K562 (cell line): ENCODE measurements around the gene SPTSSA.

Experiments
- ATF1 ChIP-seq, 2 experiments: fragments of 450-650 bp in 1 of 2; IDR thresholded peaks; 2 replicates each; pipeline ENCODE4 v1.6.1; 2016; ENCODE audit warnings: missing compliant biosample characterization in 1 of 2, missing genetic modification characterization in 1 of 2
- BMI1 ChIP-seq: fragments of 150-350 bp; IDR thresholded peaks from 2 replicates; pipeline ENCODE4 v1.6.1; 2014; ENCODE audit warnings: low read length
- BRF1 ChIP-seq: IDR thresholded peaks from 3 replicates; pipeline ENCODE4 v1.6.1; 2011; ENCODE audit warnings: borderline replicate concordance, mild to moderate bottlenecking; ENCODE audit not compliant: insufficient read length; ENCODE audit errors: extremely low read depth
- CHD2 ChIP-seq: IDR thresholded peaks from 2 replicates; pipeline ENCODE4 v1.6.1; 2011; ENCODE audit warnings: low read depth, low read length
- FOXA1 ChIP-seq: fragments of 450-650 bp; IDR thresholded peaks from 2 replicates; pipeline ENCODE4 v1.6.1; 2016; ENCODE audit warnings: mild to moderate bottlenecking, borderline replicate concordance
- JUNB ChIP-seq: fragments of 450-650 bp; formaldehyde crosslinking; conservative IDR thresholded peaks from 2 replicates; pipeline ENCODE4 v1.4.0; 2020; ENCODE audit warnings: mild to moderate bottlenecking
- TF ChIP-seq, protein P1 (sequence below): fragments of 200-800 bp; sonication (Bioruptor generic); IDR thresholded peaks from 2 replicates; pipeline ENCODE4 v1.6.1; 2017; ENCODE audit warnings: missing genetic modification characterization, missing compliant biosample characterization
- TF ChIP-seq, protein P2 (sequence below): sonication (generic); formaldehyde crosslinking; IDR thresholded peaks from 2 replicates; pipeline ENCODE4 v1.9.0; 2022; ENCODE audit warnings: mild to moderate bottlenecking, missing genetic modification reagents

DNA sequence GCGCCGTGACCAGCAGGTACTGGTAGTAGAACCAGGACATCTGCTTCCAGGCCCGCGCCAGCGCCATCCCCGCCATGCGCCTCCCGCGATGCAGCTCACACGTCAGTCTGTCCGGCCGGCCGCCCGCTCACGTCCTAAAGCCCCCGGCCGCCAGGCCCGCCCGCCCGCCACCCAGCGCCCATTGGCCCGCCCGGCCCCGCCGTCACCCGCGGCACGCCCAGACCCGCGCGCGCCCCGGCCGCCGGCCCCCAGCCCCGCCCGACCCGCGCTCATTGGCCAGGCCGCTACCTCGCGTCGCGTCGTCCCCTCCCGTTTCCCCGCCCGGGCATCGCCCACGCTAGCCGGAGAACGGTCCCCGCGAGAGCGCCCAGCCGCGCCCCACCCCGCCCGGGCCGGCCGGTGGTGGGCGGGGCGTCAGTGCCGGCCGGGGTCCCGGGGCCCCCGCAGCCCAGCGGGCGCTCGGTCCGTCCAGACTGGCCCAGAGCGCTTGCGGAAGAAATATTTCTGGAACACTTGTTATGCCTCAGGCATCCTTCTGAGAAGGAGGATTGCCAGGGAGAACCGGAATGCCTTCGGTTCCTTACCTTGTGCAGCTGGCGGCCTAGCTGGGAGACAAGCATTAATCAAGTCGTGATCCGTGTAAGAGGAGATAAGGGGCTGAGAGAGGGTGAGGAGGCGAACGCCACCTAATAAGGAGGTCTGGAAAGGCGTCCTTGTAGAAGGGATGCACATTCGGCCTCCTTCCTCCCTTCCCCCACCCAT, at the start of gene SPTSSA:
- no peak for TF ChIP-seq BRF1
- peak; percentile 89 for TF ChIP-seq CHD2
- TF ChIP-seq ATF1 (CRISPR knock-in tag; IDR thresholded peaks at IDR 0.05) = no peak
- 0 out of 2 replicates have a peak, but pooled peaks have one; percentile 17 for TF ChIP-seq ATF1 (tag; IDR thresholded peaks at IDR 0.05)
- TF ChIP-seq, protein P1, sequence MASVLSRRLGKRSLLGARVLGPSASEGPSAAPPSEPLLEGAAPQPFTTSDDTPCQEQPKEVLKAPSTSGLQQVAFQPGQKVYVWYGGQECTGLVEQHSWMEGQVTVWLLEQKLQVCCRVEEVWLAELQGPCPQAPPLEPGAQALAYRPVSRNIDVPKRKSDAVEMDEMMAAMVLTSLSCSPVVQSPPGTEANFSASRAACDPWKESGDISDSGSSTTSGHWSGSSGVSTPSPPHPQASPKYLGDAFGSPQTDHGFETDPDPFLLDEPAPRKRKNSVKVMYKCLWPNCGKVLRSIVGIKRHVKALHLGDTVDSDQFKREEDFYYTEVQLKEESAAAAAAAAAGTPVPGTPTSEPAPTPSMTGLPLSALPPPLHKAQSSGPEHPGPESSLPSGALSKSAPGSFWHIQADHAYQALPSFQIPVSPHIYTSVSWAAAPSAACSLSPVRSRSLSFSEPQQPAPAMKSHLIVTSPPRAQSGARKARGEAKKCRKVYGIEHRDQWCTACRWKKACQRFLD (CRISPR knock-in tag) = 0 out of 2 replicates have a peak, but pooled peaks have one; percentile 23
- TF ChIP-seq FOXA1 = no peak
- no peak for TF ChIP-seq BMI1
- TF ChIP-seq, protein P2, sequence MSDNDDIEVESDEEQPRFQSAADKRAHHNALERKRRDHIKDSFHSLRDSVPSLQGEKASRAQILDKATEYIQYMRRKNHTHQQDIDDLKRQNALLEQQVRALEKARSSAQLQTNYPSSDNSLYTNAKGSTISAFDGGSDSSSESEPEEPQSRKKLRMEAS (CRISPR knock-in tag) = no peak; the same call in 1 of the 2 replicates
- no peak for TF ChIP-seq JUNB (CRISPR knock-in tag)
